Measurements from ENCODE around the gene NCF4.

The NCF4 gene

GRCh38 chr22:36838119-36839030 is 22.4 kb upstream of the NCF4 start:
- DNase-seq: no peak

- DNase-seq: no peak
Observed at GRCh38 chr22:36839356-36840073, 21.3 kb upstream of the NCF4 start.

GRCh38 chr22:36840106-36840505 is 20.7 kb upstream of the NCF4 start:
- DNase-seq: no peak

- no peak for DNase-seq
Observed at GRCh38 chr22:36846271-36846670, 14.5 kb upstream of the NCF4 start.

GRCh38 chr22:36846949-36847348 is 13.9 kb upstream of the NCF4 start:
- DNase-seq: no peak

- DNase-seq: no peak
Observed at GRCh38 chr22:36850056-36850455, 10.8 kb upstream of the NCF4 start.

GRCh38 chr22:36850682-36851081 is 10.1 kb upstream of the NCF4 start:
- no peak for DNase-seq

GRCh38 chr22:36852056-36852973 is 8.5 kb upstream of the NCF4 start:
- no peak for DNase-seq

GRCh38 chr22:36853407-36854099 is 7.3 kb upstream of the NCF4 start:
- DNase-seq: peak; percentile 80

- no peak for DNase-seq
Observed at GRCh38 chr22:36855478-36855877, 5.3 kb upstream of the NCF4 start.

- DNase-seq: peak; percentile 95
Observed at GRCh38 chr22:36856121-36856791, 4.5 kb upstream of the NCF4 start.

GRCh38 chr22:36856792-36857135 is 4.0 kb upstream of the NCF4 start:
- DNase-seq: no peak

GRCh38 chr22:36858156-36858555 is 2.6 kb upstream of the NCF4 start:
- no peak for DNase-seq

GRCh38 chr22:36858966-36859365 is 1.8 kb upstream of the NCF4 start:
- DNase-seq: no peak

GRCh38 chr22:36860017-36860416 is 789 bp upstream of the NCF4 start:
- DNase-seq: no peak

GRCh38 chr22:36860438-36860820 is 377 bp upstream of the NCF4 start:
- DNase-seq: no peak

- no peak for DNase-seq
Observed at GRCh38 chr22:36862251-36863242, 1.7 kb downstream of the NCF4 start.

GRCh38 chr22:36863281-36863680 is 2.5 kb downstream of the NCF4 start:
- DNase-seq: no peak

- no peak for DNase-seq
Observed at GRCh38 chr22:36863979-36864378, 3.2 kb downstream of the NCF4 start.

GRCh38 chr22:36864454-36865215 is 3.8 kb downstream of the NCF4 start:
- no peak for DNase-seq

All from activated CD8-positive, alpha-beta memory T cell treated with anti-CD3 and anti-CD28 coated beads, Interleukin-2, amount 50 U/mL, for 4 hours (primary cell).